A549 (cell line): ENCODE measurements around the gene GRAMD2A. TPM values are rescaled to one million over a fixed set of nuclear protein-coding genes. Genes with fewer than 3 reads are reported as not detected.
A peak's percentile ranks its signal among the peaks of the same experiment; 100 is the strongest.

Source experiments
- ATAC-seq, 2 experiments: fragments of 200-7000 bp in 1 of 2; fragments of >200 bp in 1 of 2; cut with Nextera tagmentation in 1 of 2; cut with Tn5 transposase in 1 of 2; 3 replicates each; pipeline versions ENCODE4 v1.8.0 to v1.9.1; 2018 to 2020; ENCODE audit warnings: mild to moderate bottlenecking in 1 of 2, moderate library complexity in 1 of 2
- CTCF ChIA-PET: fragments of 300-600 bp; sonication (Branson Sonifier 250); formaldehyde crosslinking; extraction: SDS; loops from one replicate; lab custom pipeline; 2021; ENCODE audit warnings: antibody characterized with exemption, inconsistent platforms; lab: Yijun Ruan, JAX
- POLR2A ChIA-PET: fragments of 350-600 bp; formaldehyde crosslinking; extraction: SDS; loops from one replicate; lab custom pipeline; 2021; ENCODE audit warnings: antibody characterized with exemption, inconsistent platforms; lab: Yijun Ruan, JAX
- DNase-seq, 2 experiments: peaks; one replicate each; pipeline versions ENCODE4 v3.0.0 to v3.0.0-alpha.2; 2011 to 2016; ENCODE audit warnings: low read depth in 1 of 2, low spot score in 1 of 2
- FAIRE-seq: peaks from 2 replicates; lab custom pipeline; 2011; peaks lifted over from hg19 to GRCh38; lab: Jason Lieb, UNC
- H3K27ac ChIP-seq, 2 experiments: fragments of >200 bp; sonication (Bioruptor Twin); formaldehyde crosslinking; 3 replicates each; pipeline ENCODE4 v1.5.1; 2016 to 2017
- H3K4me1 ChIP-seq: fragments of >200 bp; sonication (Bioruptor Twin); formaldehyde crosslinking; 3 replicates; pipeline ENCODE4 v1.6.1; 2016
- H3K4me2 ChIP-seq: fragments of >200 bp; sonication (Bioruptor Twin); formaldehyde crosslinking; 3 replicates; pipeline ENCODE4 v1.6.1; 2016
- H3K4me3 ChIP-seq: fragments of >200 bp; sonication (Bioruptor Twin); formaldehyde crosslinking; 3 replicates; pipeline ENCODE4 v1.5.1; 2016
- H3K9me3 ChIP-seq: fragments of >200 bp; sonication (Bioruptor Twin); formaldehyde crosslinking; 3 replicates; pipeline ENCODE4 v1.6.1; 2016
- BCL3 ChIP-seq: fragments of >200 bp; sonication (Bioruptor Twin); formaldehyde crosslinking; IDR thresholded peaks from 3 replicates; pipeline ENCODE4 v1.6.1; 2016
- BHLHE40 ChIP-seq: IDR thresholded peaks from 2 replicates; pipeline ENCODE4 v1.6.1; 2012; ENCODE audit warnings: low read depth, low read length, inconsistent platforms
- CBX8 ChIP-seq: fragments of 200-600 bp; sonication (generic); IDR thresholded peaks from 2 replicates; pipeline ENCODE4 v1.6.1; 2016
- CEBPB ChIP-seq, 2 experiments: fragments of >200 bp in 1 of 2; sonication (Bioruptor Twin) in 1 of 2; formaldehyde crosslinking in 1 of 2; IDR thresholded peaks; 2 replicates each; pipeline ENCODE4 v1.6.1; 2012 to 2016
- CHD4 ChIP-seq: fragments of 200-600 bp; sonication (generic); IDR thresholded peaks from 2 replicates; pipeline ENCODE4 v1.6.1; 2016; ENCODE audit warnings: antibody characterized with exemption, mild to moderate bottlenecking, borderline replicate concordance
- EHMT2 ChIP-seq: fragments of 200-600 bp; sonication (generic); IDR thresholded peaks from 2 replicates; pipeline ENCODE4 v1.6.1; 2016; ENCODE audit warnings: antibody characterized with exemption, low read depth, mild to moderate bottlenecking, moderate library complexity
- ELK1 ChIP-seq: fragments of 150-350 bp; IDR thresholded peaks from 2 replicates; pipeline ENCODE4 v1.6.1; 2014; ENCODE audit warnings: low read depth, mild to moderate bottlenecking, low read length
- ESRRA ChIP-seq: fragments of 150-350 bp; IDR thresholded peaks from 2 replicates; pipeline ENCODE4 v1.6.1; 2014; ENCODE audit warnings: mild to moderate bottlenecking, low read length, borderline replicate concordance
- FOXS1 ChIP-seq: fragments of 250-450 bp; sonication (Bioruptor Pico); IDR thresholded peaks from 2 replicates; pipeline ENCODE4 v1.5.0; 2020; ENCODE audit warnings: mild to moderate bottlenecking, moderate library complexity
- GATA3 ChIP-seq: IDR thresholded peaks from 2 replicates; pipeline ENCODE4 v1.6.1; 2012; ENCODE audit warnings: borderline replicate concordance
- HES2 ChIP-seq: fragments of >200 bp; sonication (Bioruptor Twin); formaldehyde crosslinking; IDR thresholded peaks from 2 replicates; pipeline ENCODE4 v1.6.1; 2016
- HEYL ChIP-seq: fragments of 250-450 bp; sonication (Bioruptor Pico); IDR thresholded peaks from 2 replicates; pipeline ENCODE4 v1.8.0; 2021; ENCODE audit warnings: mild to moderate bottlenecking, moderate library complexity
- HOXA7 ChIP-seq: fragments of 250-450 bp; sonication (Bioruptor Pico); IDR thresholded peaks from 2 replicates; pipeline ENCODE4 v1.5.0; 2020; ENCODE audit warnings: mild to moderate bottlenecking, moderate library complexity
- HOXB5 ChIP-seq: fragments of 250-450 bp; sonication (Bioruptor Pico); IDR thresholded peaks from 2 replicates; pipeline ENCODE4 v1.5.0; 2020; ENCODE audit warnings: mild to moderate bottlenecking, moderate library complexity
- JUNB ChIP-seq: fragments of >200 bp; sonication (Bioruptor Twin); formaldehyde crosslinking; IDR thresholded peaks from 2 replicates; pipeline ENCODE4 v1.6.1; 2016
- KDM1A ChIP-seq: fragments of 200-600 bp; sonication (generic); IDR thresholded peaks from 2 replicates; pipeline ENCODE4 v1.6.1; 2016; ENCODE audit warnings: low read depth, mild to moderate bottlenecking
- KDM5A ChIP-seq: fragments of 200-600 bp; sonication (generic); IDR thresholded peaks from 2 replicates; pipeline ENCODE4 v1.6.1; 2016; ENCODE audit warnings: antibody characterized with exemption, mild to moderate bottlenecking
- MAZ ChIP-seq: fragments of 150-350 bp; IDR thresholded peaks from 2 replicates; pipeline ENCODE4 v1.6.1; 2014; ENCODE audit warnings: antibody characterized with exemption, low read depth, low read length, borderline replicate concordance
- NR3C1 ChIP-seq: fragments of >200 bp; sonication (Bioruptor Twin); formaldehyde crosslinking; IDR thresholded peaks from 3 replicates; pipeline ENCODE4 v1.6.1; 2017
- POLR2AphosphoS2 ChIP-seq: conservative IDR thresholded peaks from 2 replicates; pipeline ENCODE4 v1.6.1; 2012; ENCODE audit warnings: low read length, improper control_type of control experiment, inconsistent platforms
- RARB ChIP-seq: fragments of 250-450 bp; sonication (Bioruptor Pico); IDR thresholded peaks from 2 replicates; pipeline ENCODE4 v1.8.0; 2021; ENCODE audit warnings: mild to moderate bottlenecking, moderate library complexity
- RCOR1 ChIP-seq: fragments of 150-350 bp; IDR thresholded peaks from 2 replicates; pipeline ENCODE4 v1.6.1; 2014; ENCODE audit warnings: antibody characterized with exemption, low read length, low read depth
- RFX5 ChIP-seq: fragments of 450-650 bp; IDR thresholded peaks from 2 replicates; pipeline ENCODE4 v1.7.1; 2014; ENCODE audit warnings: antibody characterized with exemption, mild to moderate bottlenecking, moderate library complexity
- SMC3 ChIP-seq: fragments of >200 bp; sonication (Bioruptor Twin); formaldehyde crosslinking; IDR thresholded peaks from 3 replicates; pipeline ENCODE4 v1.6.1; 2018; ENCODE audit warnings: inconsistent platforms
- SREBF2 ChIP-seq: fragments of 450-650 bp; IDR thresholded peaks from 2 replicates; pipeline ENCODE4 v1.6.1; 2014; ENCODE audit warnings: mild to moderate bottlenecking, moderate library complexity
- TP53 ChIP-seq: fragments of 250-450 bp; sonication (Bioruptor Pico); IDR thresholded peaks from 2 replicates; pipeline ENCODE4 v1.5.0; 2021; ENCODE audit warnings: mild to moderate bottlenecking, moderate library complexity
- ZNF302 ChIP-seq: fragments of 250-450 bp; sonication (Bioruptor Pico); IDR thresholded peaks from 2 replicates; pipeline ENCODE4 v1.9.0; 2021; ENCODE audit warnings: inconsistent platforms, mild to moderate bottlenecking, moderate library complexity
- ZSCAN20 ChIP-seq: fragments of 250-450 bp; sonication (Bioruptor Pico); IDR thresholded peaks from 2 replicates; pipeline ENCODE4 v1.8.0; 2022; ENCODE audit warnings: mild to moderate bottlenecking, moderate library complexity
- WGBS: methylation state at CpG from one replicate; pipeline ENCODE4 v1.1.6; 2017; ENCODE audit errors: missing lambda C conversion rate; 5-methylcytosine and 5-hydroxymethylcytosine counted together
- polyA plus RNA-seq, 4 experiments: library from polyadenylated mRNA; depleted of rRNA in 3 of 4; stranded (reverse); fragments of >200 nt; fragmentation: RNase III in 1 of 4; extraction: RNeasy Plus Mini Kit Qiagen cat#74134 plus additional on column Dnase treatment in 1 of 4; gene quantifications; 2 replicates in 3 of 4; 3 replicates in 1 of 4; pipeline ENCODE4 v1.2.3, GENCODE V29; 2011 to 2017
- TF ChIP-seq, protein P1 (sequence below): fragments of 250-450 bp; sonication (Bioruptor Pico); IDR thresholded peaks from 2 replicates; pipeline ENCODE4 v1.5.0; 2021; ENCODE audit warnings: mild to moderate bottlenecking, moderate library complexity, borderline replicate concordance

Gene GRAMD2A
- polyA plus RNA-seq, 2 of the 4 experiments (the other 2 are of a cell fraction) = 0.41 TPM; not detected in 1

GRCh38 chr15:72153269-72154000, 44.2 kb downstream of the GRAMD2A start:
- WGBS = 89% methylated on average over 5 of the region's 5 CpGs

GRCh38 chr15:72147418-72147817, 50.2 kb downstream of the GRAMD2A start:
- CTCF ChIA-PET = interaction anchor here (1.0 to 7.6 kb wide), 2 partner anchors 9 to 36 kb away, joined by 3 to 57 read pairs; no protein-coding TSS in a partner anchor
- TF ChIP-seq JUNB = no peak
- TF ChIP-seq RFX5 = no peak
- no peak for TF ChIP-seq ZSCAN20 (CRISPR knock-in tag)
- TF ChIP-seq CHD4 = no peak
- TF ChIP-seq TP53 = no peak
- no peak for TF ChIP-seq BCL3
- no peak for TF ChIP-seq ZNF302 (CRISPR knock-in tag)
- no peak for TF ChIP-seq HOXB5 (CRISPR knock-in tag)
- no peak for TF ChIP-seq SREBF2
- no peak for TF ChIP-seq EHMT2
- TF ChIP-seq MAZ = no peak
- TF ChIP-seq BHLHE40 = no peak
- TF ChIP-seq CEBPB (IDR thresholded peaks at IDR 0.05) = no peak
- TF ChIP-seq CBX8 = no peak
- TF ChIP-seq RARB (CRISPR knock-in tag) = no peak
- no peak for TF ChIP-seq GATA3
- no peak for TF ChIP-seq ESRRA
- TF ChIP-seq SMC3 = no peak
- TF ChIP-seq, all 56 proteins: peak for 0
- H3K4me2 ChIP-seq = no peak overlapping the region
- H3K9me3 ChIP-seq = no peaks in the 10 kb centered on the region
- H3K4me3 ChIP-seq = no peak overlapping the region
- DNase-seq = no peak
- POLR2A ChIA-PET = no interaction called here
- peak; percentile 49 for FAIRE-seq
- WGBS = 54% methylated on average over 2 of the region's 2 CpGs
- H3K27ac ChIP-seq = no peak overlapping the region
- ATAC-seq = no peak
- H3K4me1 ChIP-seq = no peaks in the 10 kb centered on the region

More at GRCh38 chr15:72153269-72154000, 44.2 kb downstream of the GRAMD2A start:
- Histone ChIP-seq H3K4me2 (no peak overlapping the region), H3K9me3 (no peaks in the 10 kb centered on the region), H3K4me1 (peaks cover 21% of the 10 kb centered on the region), H3K27ac (no peak overlapping the region; a peak in 1 of 6 replicates), H3K4me3 (no peak overlapping the region)
- DNase-seq (no peak), ATAC-seq (no peak), FAIRE-seq (no peak)
- TF ChIP-seq MAZ (no peak), RARB (CRISPR knock-in tag) (no peak)
- ChIA-PET POLR2A (interaction anchor here (0.7 to 1.1 kb wide), 2 partner anchors 35 to 1037 kb away, joined by 3 to 5 read pairs; partner anchors contain the start of genes MYO9A and SENP8), CTCF (interaction anchor here (0.6 to 3.7 kb wide), 8 partner anchors 11 to 410 kb away, joined by 3 to 15 read pairs (median 4); no protein-coding TSS in a partner anchor)

DNA sequence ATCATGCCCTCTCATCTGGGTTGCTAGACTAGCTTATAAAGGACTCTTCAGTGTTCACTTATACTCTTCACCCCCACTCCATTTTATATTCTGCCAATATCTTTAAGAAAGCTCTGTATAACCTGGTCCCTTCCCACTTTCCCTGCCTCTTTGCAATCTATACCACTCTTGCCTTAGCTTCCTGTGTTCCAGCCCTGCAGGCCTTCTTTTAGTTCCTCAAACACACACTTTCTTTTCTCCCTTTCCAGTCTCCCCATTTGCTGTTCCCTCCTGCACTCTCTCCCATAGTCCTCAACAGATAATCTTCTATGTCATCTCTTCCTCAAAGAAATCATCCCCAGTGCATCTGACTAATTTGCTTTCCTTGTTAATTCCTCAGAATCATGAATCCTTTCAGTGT, 50.7 kb downstream of the GRAMD2A start:
- DNase-seq (no peak), ATAC-seq (no peak), FAIRE-seq (peak; percentile 49)
- Histone ChIP-seq H3K27ac (no peak overlapping the region), H3K4me1 (peaks cover 4% of the 10 kb centered on the region; the same call in 1 of the 3 replicates), H3K9me3 (no peaks in the 10 kb centered on the region), H3K4me2 (no peak overlapping the region), H3K4me3 (no peak overlapping the region)
- ChIA-PET CTCF (interaction anchor here (1.0 to 7.6 kb wide), 5 partner anchors 9 to 494 kb away, joined by 3 to 57 read pairs (median 6); no protein-coding TSS in a partner anchor), POLR2A (no interaction called here)
- TF ChIP-seq HOXA7 (no peak), FOXS1 (CRISPR knock-in tag) (no peak), KDM5A (no peak), RCOR1 (no peak), NR3C1 (no peak), KDM1A (no peak), GATA3 (no peak), CEBPB (IDR thresholded peaks at IDR 0.05) (no peak), HES2 (no peak), ELK1 (no peak), HEYL (CRISPR knock-in tag) (no peak), HOXB5 (CRISPR knock-in tag) (no peak), POLR2AphosphoS2 (no peak)
- TF ChIP-seq, protein P1, sequence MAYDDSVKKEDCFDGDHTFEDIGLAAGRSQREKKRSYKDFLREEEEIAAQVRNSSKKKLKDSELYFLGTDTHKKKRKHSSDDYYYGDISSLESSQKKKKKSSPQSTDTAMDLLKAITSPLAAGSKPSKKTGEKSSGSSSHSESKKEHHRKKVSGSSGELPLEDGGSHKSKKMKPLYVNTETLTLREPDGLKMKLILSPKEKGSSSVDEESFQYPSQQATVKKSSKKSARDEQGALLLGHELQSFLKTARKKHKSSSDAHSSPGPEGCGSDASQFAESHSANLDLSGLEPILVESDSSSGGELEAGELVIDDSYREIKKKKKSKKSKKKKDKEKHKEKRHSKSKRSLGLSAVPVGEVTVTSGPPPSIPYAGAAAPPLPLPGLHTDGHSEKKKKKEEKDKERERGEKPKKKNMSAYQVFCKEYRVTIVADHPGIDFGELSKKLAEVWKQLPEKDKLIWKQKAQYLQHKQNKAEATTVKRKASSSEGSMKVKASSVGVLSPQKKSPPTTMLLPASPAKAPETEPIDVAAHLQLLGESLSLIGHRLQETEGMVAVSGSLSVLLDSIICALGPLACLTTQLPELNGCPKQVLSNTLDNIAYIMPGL (CRISPR knock-in tag) = no peak
